Thyroid gland (tissue), 4 donors: ENCODE data around the gene PER2.

Experiments used
- POLR2A ChIP-seq, 2 donors: fragments of 450-650 bp; IDR thresholded peaks; one replicate each; pipeline ENCODE4 v1.6.1; 2017; ENCODE audit warnings: antibody characterized with exemption in 2 of 2, mild to moderate bottlenecking in 2 of 2, moderate library complexity in 1 of 2
- TF ChIP-seq, protein P1 (sequence below), 6 experiments: fragments of 200-600 bp in 3 of 6; fragments of 450-650 bp in 3 of 6; sonication (generic) in 3 of 6; IDR thresholded peaks; one replicate each; pipeline ENCODE4 v1.5.1; 2016 to 2019; ENCODE audit warnings: antibody characterized with exemption in 6 of 6, mild to moderate bottlenecking in 2 of 6, inconsistent platforms in 1 of 6, moderate library complexity in 1 of 6

DNA sequence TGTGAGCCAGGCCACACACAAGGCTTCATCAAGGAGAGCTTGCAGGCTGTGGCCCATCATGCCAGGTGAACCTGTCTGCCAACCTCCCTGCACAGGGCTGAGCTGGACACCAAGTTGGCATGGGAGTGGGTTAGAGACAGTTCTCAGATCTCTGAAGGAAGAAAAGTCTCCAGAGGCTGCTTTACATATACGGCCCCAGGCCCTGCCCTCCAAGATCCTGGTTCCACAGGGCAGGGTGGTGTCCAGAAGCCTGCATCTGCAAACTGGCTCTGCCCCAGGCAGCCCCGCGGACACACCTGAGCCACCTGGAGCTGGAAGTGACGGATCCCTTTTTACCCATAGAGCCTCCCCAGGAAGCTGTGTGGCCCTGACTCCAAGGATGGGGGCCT is 24.3 kb downstream of the PER2 start:
- TF ChIP-seq, protein P1, sequence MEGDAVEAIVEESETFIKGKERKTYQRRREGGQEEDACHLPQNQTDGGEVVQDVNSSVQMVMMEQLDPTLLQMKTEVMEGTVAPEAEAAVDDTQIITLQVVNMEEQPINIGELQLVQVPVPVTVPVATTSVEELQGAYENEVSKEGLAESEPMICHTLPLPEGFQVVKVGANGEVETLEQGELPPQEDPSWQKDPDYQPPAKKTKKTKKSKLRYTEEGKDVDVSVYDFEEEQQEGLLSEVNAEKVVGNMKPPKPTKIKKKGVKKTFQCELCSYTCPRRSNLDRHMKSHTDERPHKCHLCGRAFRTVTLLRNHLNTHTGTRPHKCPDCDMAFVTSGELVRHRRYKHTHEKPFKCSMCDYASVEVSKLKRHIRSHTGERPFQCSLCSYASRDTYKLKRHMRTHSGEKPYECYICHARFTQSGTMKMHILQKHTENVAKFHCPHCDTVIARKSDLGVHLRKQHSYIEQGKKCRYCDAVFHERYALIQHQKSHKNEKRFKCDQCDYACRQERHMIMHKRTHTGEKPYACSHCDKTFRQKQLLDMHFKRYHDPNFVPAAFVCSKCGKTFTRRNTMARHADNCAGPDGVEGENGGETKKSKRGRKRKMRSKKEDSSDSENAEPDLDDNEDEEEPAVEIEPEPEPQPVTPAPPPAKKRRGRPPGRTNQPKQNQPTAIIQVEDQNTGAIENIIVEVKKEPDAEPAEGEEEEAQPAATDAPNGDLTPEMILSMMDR (IDR thresholded peaks at IDR 0.05), result no peak
- no peak for TF ChIP-seq POLR2A (IDR thresholded peaks at IDR 0.05)
